HepG2 (cell line): ENCODE results near the gene CARHSP1. TPM values are rescaled to one million over a fixed set of nuclear protein-coding genes. Genes with fewer than 3 reads are reported as not detected.
A peak's percentile ranks its signal among the peaks of the same experiment; 100 is the strongest.

Experiments
- ARNT2 ChIP-seq: sonication (generic); formaldehyde crosslinking; IDR thresholded peaks from 2 replicates; pipeline ENCODE4 v1.8.0; 2022; ENCODE audit warnings: mild to moderate bottlenecking, low read depth, missing genetic modification reagents, moderate library complexity
- ATF7 ChIP-seq, 2 experiments: fragments of 450-650 bp in 1 of 2; sonication (generic) in 1 of 2; formaldehyde crosslinking in 1 of 2; IDR thresholded peaks; 2 replicates each; pipeline versions ENCODE4 v1.4.0 to v1.6.1; 2016 to 2020; ENCODE audit warnings: antibody characterized with exemption in 1 of 2, mild to moderate bottlenecking in 1 of 2, missing genetic modification reagents in 1 of 2
- CBX5 ChIP-seq: sonication (generic); formaldehyde crosslinking; IDR thresholded peaks from 2 replicates; pipeline ENCODE4 v1.4.0; 2020; ENCODE audit warnings: missing genetic modification reagents, borderline replicate concordance
- FOXA3 ChIP-seq: IDR thresholded peaks from 2 replicates; pipeline ENCODE4 v1.6.1; 2016; ENCODE audit warnings: missing genetic modification reagents, missing compliant biosample characterization
- GATAD1 ChIP-seq: IDR thresholded peaks from 2 replicates; pipeline ENCODE4 v1.6.1; 2016; ENCODE audit warnings: missing genetic modification reagents, missing compliant biosample characterization
- LCORL ChIP-seq, 2 experiments: fragments of 450-650 bp in 1 of 2; sonication (generic) in 1 of 2; formaldehyde crosslinking in 1 of 2; IDR thresholded peaks; 2 replicates each; pipeline versions ENCODE4 v1.5.0 to v1.6.1; 2017 to 2020; ENCODE audit warnings: antibody characterized with exemption in 1 of 2, missing genetic modification reagents in 1 of 2
- MTA1 ChIP-seq: sonication (generic); formaldehyde crosslinking; IDR thresholded peaks from 2 replicates; pipeline ENCODE4 v1.4.0; 2020; ENCODE audit warnings: missing genetic modification reagents, mild to moderate bottlenecking, borderline replicate concordance
- NFE2 ChIP-seq: sonication (generic); formaldehyde crosslinking; IDR thresholded peaks from 2 replicates; pipeline ENCODE4 v1.4.0; 2020; ENCODE audit warnings: missing genetic modification reagents
- NR2C2 ChIP-seq: sonication (generic); formaldehyde crosslinking; IDR thresholded peaks from 2 replicates; pipeline ENCODE4 v1.4.0; 2020; ENCODE audit warnings: missing genetic modification reagents, mild to moderate bottlenecking, moderate library complexity, borderline replicate concordance
- PHF8 ChIP-seq: sonication (generic); formaldehyde crosslinking; IDR thresholded peaks from 2 replicates; pipeline ENCODE4 v1.5.0; 2020; ENCODE audit warnings: missing genetic modification reagents
- PITX1 ChIP-seq: sonication (generic); formaldehyde crosslinking; IDR thresholded peaks from 2 replicates; pipeline ENCODE4 v1.5.1; 2020; ENCODE audit warnings: mild to moderate bottlenecking, missing genetic modification reagents
- RBFOX2 ChIP-seq: fragments of 200-400 bp; formaldehyde crosslinking; IDR thresholded peaks from 2 replicates; pipeline ENCODE4 v1.6.1; 2017; ENCODE audit warnings: low read depth, mild to moderate bottlenecking, low read length
- SOX5 ChIP-seq: IDR thresholded peaks from 2 replicates; pipeline ENCODE4 v1.6.1; 2016; ENCODE audit warnings: borderline replicate concordance
- SP2 ChIP-seq: sonication (generic); formaldehyde crosslinking; IDR thresholded peaks from 2 replicates; pipeline ENCODE4 v1.5.1; 2020; ENCODE audit warnings: mild to moderate bottlenecking, missing genetic modification reagents
- SRY ChIP-seq: sonication (generic); formaldehyde crosslinking; IDR thresholded peaks from 2 replicates; pipeline ENCODE4 v1.8.0; 2022; ENCODE audit warnings: mild to moderate bottlenecking, missing genetic modification reagents
- ZFY ChIP-seq: sonication (generic); formaldehyde crosslinking; IDR thresholded peaks from 2 replicates; pipeline ENCODE4 v1.4.0; 2020; ENCODE audit warnings: missing genetic modification reagents
- ZNF850 ChIP-seq: sonication (generic); formaldehyde crosslinking; conservative IDR thresholded peaks from 2 replicates; pipeline ENCODE4 v1.9.0; 2021; ENCODE audit warnings: mild to moderate bottlenecking, missing genetic modification reagents
- polyA plus RNA-seq, 8 experiments: library from polyadenylated mRNA; depleted of rRNA in 3 of 8; stranded (reverse) in 7 of 8; unstranded in 1 of 8; fragments of >200 nt; fragmentation: Illumina TruSeq in 4 of 8; extraction: Trizol in 4 of 8; gene quantifications; 2 replicates each; pipeline versions ENCODE4 v1.2.1 to v1.2.3, GENCODE V29; 2011 to 2016; ENCODE audit warnings: low read depth in 4 of 8, missing spikeins in 1 of 8, mixed read lengths in 1 of 8; ENCODE audit not compliant: insufficient read depth in 1 of 8
- total RNA-seq, 5 experiments: library from RNA; depleted of rRNA; stranded (reverse); fragments of >200 nt; fragmentation: Illumina TruSeq; extraction: Trizol; gene quantifications; 2 replicates each; pipeline ENCODE4 v1.2.3, GENCODE V29; 2016; ENCODE audit warnings: low read depth in 1 of 5
- TF ChIP-seq, protein P1 (sequence below): sonication (generic); formaldehyde crosslinking; conservative IDR thresholded peaks from 2 replicates; pipeline ENCODE4 v1.4.0; 2020; ENCODE audit warnings: mild to moderate bottlenecking, missing genetic modification reagents, moderate library complexity
- TF ChIP-seq, protein P2 (sequence below): sonication (generic); formaldehyde crosslinking; IDR thresholded peaks from 2 replicates; pipeline ENCODE4 v1.4.0; 2020; ENCODE audit warnings: missing genetic modification reagents, borderline replicate concordance
- TF ChIP-seq, protein P3 (sequence below), 2 experiments: sonication (generic) in 1 of 2; formaldehyde crosslinking in 1 of 2; IDR thresholded peaks; 2 replicates each; pipeline versions ENCODE4 v1.5.1 to v1.6.1; 2011 to 2020; ENCODE audit warnings: borderline replicate concordance in 1 of 2, low read depth in 1 of 2, low read length in 1 of 2, mild to moderate bottlenecking in 1 of 2, missing genetic modification reagents in 1 of 2, moderate library complexity in 1 of 2

Gene CARHSP1
- total and polyA plus RNA-seq, 2 of the 13 experiments (the other 11 are each of a cell fraction or from before 2014, with no cell fraction given): 173 to 345 TPM

DNA sequence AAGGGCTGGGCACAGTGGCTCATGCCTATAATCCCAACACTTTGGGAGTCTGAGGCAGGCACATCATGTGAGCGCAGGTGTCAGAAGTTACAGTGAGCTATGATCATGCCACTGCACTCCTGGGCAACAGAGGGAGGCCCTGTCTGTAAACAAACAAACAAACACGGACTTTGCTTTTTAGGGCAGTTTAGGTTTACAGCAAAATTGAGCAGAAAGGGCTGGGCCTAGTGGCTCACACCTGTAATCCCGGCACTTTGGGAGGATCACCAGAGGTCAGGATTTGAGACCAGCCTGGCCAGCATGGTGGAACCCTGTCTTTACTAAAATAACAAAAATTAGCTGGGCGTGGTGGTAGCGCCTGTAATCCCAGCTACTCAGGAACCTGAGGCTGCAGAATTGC, 3.3 kb upstream of the CARHSP1 start (continued):
- TF ChIP-seq, protein P1, sequence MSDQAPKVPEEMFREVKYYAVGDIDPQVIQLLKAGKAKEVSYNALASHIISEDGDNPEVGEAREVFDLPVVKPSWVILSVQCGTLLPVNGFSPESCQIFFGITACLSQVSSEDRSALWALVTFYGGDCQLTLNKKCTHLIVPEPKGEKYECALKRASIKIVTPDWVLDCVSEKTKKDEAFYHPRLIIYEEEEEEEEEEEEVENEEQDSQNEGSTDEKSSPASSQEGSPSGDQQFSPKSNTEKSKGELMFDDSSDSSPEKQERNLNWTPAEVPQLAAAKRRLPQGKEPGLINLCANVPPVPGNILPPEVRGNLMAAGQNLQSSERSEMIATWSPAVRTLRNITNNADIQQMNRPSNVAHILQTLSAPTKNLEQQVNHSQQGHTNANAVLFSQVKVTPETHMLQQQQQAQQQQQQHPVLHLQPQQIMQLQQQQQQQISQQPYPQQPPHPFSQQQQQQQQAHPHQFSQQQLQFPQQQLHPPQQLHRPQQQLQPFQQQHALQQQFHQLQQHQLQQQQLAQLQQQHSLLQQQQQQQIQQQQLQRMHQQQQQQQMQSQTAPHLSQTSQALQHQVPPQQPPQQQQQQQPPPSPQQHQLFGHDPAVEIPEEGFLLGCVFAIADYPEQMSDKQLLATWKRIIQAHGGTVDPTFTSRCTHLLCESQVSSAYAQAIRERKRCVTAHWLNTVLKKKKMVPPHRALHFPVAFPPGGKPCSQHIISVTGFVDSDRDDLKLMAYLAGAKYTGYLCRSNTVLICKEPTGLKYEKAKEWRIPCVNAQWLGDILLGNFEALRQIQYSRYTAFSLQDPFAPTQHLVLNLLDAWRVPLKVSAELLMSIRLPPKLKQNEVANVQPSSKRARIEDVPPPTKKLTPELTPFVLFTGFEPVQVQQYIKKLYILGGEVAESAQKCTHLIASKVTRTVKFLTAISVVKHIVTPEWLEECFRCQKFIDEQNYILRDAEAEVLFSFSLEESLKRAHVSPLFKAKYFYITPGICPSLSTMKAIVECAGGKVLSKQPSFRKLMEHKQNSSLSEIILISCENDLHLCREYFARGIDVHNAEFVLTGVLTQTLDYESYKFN: peak; percentile 39
- TF ChIP-seq RBFOX2 (no peak), SOX5 (peak; percentile 50; the same call in 1 of the 2 replicates), CBX5 (CRISPR knock-in tag) (0 out of 2 replicates have a peak, but pooled peaks have one; percentile 37), MTA1 (no peak), NFE2 (no peak), PITX1 (CRISPR knock-in tag) (0 out of 2 replicates have a peak, but pooled peaks have one; percentile 19), SP2 (CRISPR knock-in tag) (no peak), ZFY (CRISPR knock-in tag) (0 out of 2 replicates have a peak, but pooled peaks have one; percentile 37), GATAD1 (peak; percentile 40; the same call in 1 of the 2 replicates), ARNT2 (0 out of 2 replicates have a peak, but pooled peaks have one; percentile 25), ZNF850 (CRISPR knock-in tag) (no peak), SRY (CRISPR knock-in tag) (peak; percentile 46; the same call in 1 of the 2 replicates), NR2C2 (CRISPR knock-in tag) (0 out of 2 replicates have a peak, but pooled peaks have one; percentile 18), FOXA3 (CRISPR knock-in tag) (peak; percentile 68; the same call in 1 of the 2 replicates), PHF8 (CRISPR knock-in tag) (0 out of 2 replicates have a peak, but pooled peaks have one; percentile 6), LCORL (IDR thresholded peaks at IDR 0.05) (no peak), LCORL (CRISPR knock-in tag; IDR thresholded peaks at IDR 0.05) (peak; percentile 19; the same call in 1 of the 2 replicates), ATF7 (IDR thresholded peaks at IDR 0.05) (no peak), ATF7 (CRISPR knock-in tag; IDR thresholded peaks at IDR 0.05) (0 out of 2 replicates have a peak, but pooled peaks have one; percentile 17)
- TF ChIP-seq, protein P2, sequence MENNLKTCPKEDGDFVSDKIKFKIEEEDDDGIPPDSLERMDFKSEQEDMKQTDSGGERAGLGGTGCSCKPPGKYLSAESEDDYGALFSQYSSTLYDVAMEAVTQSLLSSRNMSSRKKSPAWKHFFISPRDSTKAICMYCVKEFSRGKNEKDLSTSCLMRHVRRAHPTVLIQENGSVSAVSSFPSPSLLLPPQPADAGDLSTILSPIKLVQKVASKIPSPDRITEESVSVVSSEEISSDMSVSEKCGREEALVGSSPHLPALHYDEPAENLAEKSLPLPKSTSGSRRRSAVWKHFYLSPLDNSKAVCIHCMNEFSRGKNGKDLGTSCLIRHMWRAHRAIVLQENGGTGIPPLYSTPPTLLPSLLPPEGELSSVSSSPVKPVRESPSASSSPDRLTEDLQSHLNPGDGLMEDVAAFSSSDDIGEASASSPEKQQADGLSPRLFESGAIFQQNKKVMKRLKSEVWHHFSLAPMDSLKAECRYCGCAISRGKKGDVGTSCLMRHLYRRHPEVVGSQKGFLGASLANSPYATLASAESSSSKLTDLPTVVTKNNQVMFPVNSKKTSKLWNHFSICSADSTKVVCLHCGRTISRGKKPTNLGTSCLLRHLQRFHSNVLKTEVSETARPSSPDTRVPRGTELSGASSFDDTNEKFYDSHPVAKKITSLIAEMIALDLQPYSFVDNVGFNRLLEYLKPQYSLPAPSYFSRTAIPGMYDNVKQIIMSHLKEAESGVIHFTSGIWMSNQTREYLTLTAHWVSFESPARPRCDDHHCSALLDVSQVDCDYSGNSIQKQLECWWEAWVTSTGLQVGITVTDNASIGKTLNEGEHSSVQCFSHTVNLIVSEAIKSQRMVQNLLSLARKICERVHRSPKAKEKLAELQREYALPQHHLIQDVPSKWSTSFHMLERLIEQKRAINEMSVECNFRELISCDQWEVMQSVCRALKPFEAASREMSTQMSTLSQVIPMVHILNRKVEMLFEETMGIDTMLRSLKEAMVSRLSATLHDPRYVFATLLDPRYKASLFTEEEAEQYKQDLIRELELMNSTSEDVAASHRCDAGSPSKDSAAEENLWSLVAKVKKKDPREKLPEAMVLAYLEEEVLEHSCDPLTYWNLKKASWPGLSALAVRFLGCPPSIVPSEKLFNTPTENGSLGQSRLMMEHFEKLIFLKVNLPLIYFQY (CRISPR knock-in tag): 0 out of 2 replicates have a peak, but pooled peaks have one; percentile 18
- TF ChIP-seq, protein P3, sequence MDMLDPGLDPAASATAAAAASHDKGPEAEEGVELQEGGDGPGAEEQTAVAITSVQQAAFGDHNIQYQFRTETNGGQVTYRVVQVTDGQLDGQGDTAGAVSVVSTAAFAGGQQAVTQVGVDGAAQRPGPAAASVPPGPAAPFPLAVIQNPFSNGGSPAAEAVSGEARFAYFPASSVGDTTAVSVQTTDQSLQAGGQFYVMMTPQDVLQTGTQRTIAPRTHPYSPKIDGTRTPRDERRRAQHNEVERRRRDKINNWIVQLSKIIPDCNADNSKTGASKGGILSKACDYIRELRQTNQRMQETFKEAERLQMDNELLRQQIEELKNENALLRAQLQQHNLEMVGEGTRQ (IDR thresholded peaks at IDR 0.05; ENCODE audit: low read depth, low read length): no peak
- TF ChIP-seq, protein P3 (CRISPR knock-in tag; IDR thresholded peaks at IDR 0.05; ENCODE audit: borderline replicate concordance): 0 out of 2 replicates have a peak, but pooled peaks have one; percentile 29
